Stimulated activated CD8-positive, alpha-beta memory T cell treated with anti-CD3 and anti-CD28 coated beads, Interleukin-15, amount 100 ng/mL, for 24 hours (primary cell): Measurements from ENCODE around the gene KDF1.

Experiments
- DNase-seq: peaks from one replicate; pipeline ENCODE4 v3.0.0-alpha.2; 2020; ENCODE audit warnings: low read depth

Gene KDF1

DNA sequence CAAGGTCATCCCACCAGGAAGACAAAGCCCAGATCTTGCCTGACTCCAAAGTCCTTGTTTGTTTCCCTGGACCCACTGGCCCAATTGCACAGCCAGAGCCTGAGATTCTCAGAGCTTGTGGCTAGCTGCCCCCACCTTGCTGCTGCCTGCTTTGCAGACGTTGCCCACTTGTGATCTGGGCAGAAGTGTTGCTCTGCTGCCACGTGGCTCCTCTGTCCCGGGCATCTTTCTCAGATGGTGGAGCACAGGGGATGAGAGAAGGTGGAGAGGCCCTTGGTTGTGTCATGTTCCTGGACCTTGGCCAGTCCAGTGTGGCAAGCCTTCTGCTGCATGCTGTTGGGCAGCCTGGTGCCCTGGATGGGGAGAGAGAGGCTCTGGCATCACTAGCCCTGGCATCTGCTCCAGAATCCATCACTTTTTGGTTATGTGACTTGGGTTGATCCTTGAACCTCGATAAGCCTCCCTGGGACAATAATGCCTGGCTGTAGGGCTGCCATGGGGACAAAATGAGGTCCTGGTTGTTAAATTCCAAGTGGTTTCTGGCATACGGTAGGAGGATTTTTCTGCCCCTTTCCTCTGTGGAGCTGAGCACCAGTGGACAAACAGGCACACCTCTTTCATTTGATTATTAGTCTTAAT lies 44.9 kb downstream of the KDF1 start:
- DNase-seq, result no peak

DNA sequence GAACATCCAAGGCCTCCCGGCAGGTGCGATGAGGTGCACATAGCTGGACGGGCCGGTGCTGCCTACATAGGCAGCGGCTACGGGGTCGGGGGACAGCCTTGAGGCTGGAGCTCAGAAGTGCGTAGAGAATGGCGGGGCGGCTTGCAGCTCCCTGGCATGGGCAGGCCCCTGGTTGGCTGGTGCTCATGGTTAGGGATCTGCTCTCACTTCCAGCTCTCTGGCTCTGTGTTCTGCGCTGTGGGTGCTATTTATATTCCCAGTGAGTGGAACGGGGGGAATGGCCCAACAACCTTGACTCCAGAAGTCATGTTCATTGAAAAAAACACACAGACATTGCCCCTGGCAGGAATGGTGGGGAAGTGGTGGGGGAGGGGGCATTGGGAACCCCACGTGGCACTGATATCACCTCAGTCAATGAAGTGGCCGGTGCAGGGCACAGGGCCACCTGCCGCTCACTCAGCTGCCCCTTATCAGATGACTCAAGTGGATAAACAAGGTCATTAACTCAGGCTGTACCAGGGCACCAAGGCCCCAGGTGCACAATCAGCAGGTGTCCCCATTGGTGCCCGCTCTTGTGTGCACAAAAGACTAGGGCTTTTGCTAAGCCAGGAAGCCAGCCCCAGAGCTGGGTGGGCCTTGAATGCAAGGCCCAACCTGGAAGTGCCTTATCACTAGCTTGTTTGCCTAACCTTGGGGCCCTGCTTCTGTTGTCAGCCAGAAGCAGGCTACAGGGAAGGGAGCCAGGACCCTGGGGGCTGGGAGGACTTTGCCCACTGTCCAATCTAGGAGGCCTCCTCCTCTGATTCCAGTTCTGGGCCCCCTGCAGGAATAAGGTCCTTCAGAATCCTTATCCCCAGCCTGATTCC lies 46.3 kb downstream of the KDF1 start, which contains the start of gene NR0B2:
Gene NR0B2 (minus strand): TSS at position 222 of the 866 bp plus-strand sequence. CDS start 35 bp downstream, at position 187.
- DNase-seq, result no peak

DNA sequence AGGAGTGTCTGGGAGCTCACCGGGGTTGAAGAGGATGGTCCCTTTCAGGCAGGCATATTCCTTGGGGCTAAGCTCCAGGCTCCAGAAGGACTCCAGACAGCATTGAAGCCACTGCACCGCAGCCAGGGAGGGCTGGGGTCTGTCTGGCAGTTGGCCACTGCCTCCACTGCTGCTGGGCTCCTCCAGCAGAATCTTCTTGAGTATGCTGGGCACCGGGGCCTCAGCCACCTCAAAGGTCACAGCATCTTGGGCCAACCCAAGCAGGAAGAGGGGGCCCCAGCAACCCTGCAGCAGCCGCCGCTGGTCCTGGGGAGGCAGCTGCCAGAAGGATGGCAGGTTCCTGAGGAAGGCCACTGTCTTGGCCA lies 46.9 kb downstream of the KDF1 start:
- DNase-seq, result no peak

DNA sequence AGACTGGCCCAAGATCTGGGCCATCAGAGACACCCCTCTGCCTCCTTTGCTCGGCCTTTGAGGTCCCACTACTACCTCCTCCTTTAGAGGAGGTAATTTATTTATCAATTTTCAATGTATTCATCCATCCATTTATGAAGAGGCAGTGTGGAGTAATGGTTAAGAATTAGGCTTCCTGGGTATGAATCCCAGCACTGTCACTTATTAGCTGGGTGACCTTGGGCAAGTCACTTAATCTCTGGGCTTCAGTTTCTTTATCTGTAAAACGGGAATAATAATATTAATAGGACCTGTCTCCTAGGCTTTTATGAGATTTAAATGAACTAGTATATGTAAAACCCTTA lies 48.1 kb downstream of the KDF1 start:
- DNase-seq, result no peak

DNA sequence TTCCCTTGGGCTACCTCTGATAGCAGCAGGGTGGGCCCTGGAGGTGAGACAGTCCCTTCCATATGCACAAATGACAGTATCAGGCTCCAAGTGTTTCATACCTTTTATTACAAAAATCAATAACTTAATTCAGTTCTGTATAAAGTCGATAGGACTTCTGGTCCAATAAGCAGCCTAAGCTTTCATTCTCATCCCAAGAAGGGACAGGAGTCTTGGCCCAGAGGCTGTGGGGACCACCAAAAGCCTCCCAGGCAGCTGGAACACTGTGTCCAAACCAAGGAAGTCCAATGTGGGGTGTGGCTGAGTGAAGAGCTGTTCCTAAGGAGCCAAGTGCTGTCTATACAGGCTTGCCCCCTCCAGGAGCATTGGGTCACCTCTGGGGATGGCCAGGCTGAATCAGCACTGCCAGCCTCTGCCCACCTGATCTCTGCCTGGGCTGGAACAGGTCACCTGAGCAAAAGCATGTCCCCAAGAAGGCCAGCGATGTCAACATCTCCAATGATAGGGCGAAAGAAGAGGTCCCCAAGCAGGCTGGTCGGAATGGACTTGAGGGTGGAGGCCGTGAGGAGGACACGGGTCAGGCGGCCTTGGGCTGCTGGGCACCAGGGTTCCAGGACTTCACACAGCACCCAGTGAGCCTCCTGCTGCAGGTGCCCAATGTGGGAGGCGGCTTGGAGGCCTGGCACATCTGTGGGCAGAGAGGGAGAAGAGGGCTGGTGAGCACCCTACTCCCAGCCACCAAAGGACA lies 48.7 kb downstream of the KDF1 start:
- no peak for DNase-seq

DNA sequence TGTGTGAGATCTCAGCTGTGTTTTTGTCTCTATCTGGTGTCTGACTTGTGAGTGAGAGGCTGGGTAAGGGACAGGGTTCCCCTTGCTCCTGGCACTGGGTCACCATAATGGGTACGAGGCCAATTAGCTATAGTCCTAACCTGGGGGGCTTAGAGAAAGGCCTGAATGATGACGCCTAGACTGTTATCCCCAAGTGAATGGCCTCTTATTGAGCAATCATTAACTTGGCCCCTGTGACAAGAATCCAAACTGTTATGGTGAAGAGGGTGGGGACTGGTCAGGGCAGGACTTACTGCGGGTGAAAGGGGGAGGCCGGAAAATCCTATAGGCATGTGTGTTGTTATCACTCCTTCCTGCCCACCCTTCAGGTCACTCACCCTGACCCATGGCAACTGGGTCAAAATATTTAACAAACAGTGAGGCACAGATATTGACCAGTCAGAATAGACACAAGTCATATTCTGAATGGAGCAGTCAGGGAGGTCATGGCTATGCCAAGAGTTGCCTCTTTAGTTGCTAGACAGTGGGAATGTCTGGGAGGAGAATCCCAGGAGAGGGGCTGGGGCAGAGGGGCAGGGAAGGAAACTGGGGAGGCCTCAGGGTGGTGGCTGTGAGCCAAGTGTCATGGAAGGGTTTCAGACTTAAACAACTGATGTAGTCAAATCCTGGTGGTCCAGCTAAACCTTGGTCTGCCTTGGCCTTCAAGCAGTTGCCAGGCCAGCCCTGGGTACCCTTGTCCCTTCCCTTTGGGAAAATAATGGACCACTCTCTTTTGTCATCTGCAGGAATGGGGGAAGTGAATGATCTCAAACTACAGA lies 49.7 kb downstream of the KDF1 start:
- no peak for DNase-seq

DNA sequence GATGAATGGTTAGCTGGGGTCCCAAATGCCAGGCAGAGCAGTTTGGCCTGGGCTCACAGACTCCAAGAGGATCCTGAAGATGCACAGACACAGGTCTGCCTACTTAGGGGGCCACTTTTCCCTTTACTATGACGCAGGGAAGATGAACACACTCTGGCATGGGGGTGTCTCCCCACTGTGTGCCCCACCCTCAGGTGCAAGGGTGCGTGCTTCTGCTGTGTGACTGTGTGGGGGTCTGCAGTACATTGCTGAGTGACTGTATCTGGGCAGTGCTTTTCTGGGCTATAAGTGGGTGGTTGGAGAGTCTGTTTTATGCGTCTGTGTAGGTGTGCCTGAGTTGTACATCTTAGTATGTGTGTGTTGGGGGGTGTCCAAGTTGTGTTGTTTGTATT lies 50.3 kb downstream of the KDF1 start:
- DNase-seq, result no peak

DNA sequence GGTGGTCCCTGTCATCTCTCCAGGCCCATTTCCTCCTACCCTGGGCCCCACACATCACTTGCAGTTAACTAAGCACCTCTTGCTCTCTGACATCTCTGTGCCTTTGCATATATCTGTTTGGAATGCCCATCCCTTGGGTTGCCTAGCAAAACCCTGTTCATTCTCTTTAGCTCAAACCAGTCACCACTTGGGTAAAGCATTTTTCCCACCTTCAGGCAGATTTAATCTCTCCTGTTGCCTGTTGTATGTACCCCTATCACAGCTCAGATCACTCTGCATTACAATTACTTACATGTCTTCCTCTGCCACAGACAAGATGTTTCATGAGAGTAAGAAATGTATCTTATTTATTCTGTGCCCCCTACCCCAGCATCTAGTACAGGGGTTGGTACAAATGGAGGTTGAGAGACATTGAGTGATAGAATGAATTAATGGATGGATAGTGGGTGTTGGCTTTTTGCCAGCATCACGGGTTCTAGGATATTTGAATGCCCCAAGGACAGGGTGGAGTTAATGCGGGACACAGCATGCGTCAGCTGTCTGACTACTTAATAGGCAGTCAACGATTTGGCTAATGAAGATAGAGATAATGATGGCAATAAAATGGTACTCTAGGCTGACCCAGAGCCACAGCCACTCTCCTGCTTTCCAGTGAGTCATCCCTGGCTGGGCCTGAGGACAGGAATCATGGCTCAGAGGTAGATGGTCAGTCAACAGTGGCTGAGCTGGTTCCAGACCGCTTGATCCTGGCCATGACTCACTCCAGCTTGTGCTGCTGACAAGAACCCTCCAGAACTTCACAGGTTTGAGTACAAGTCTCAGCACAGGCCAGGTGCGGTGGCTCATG lies 53.0 kb downstream of the KDF1 start:
- DNase-seq, result no peak

DNA sequence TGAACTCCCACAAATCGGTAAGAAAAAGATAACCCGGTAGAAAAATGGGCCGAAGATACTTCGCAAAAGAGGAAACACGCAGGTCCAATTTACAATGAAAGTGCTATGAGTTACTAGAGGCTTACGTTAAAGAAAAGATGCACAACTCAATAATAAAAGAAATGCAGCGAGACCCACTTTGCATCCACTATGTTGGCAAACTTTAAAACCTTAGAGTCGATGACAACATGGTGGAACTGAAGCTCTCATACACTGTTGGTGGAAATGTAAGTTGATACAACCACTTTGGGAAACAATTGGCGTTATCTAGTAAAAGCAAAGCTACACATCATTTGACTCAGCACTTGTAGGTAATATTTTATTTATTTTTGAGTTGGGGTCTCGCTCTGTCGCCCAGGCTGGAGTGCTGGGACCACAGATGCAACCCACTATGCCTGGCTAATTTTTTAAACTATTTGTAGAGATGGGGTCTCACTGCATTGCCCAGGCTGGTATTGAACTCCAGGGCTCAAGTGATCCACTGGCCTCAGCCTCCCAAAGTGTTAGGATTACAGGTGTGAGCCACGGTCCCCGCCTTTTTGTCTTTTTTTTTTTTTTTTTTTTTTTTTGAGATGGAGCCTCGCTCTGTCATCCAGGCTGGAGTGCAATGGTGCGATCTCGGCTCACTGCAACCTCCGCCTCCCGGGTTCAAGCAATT lies 59.3 kb downstream of the KDF1 start:
- no peak for DNase-seq

DNA sequence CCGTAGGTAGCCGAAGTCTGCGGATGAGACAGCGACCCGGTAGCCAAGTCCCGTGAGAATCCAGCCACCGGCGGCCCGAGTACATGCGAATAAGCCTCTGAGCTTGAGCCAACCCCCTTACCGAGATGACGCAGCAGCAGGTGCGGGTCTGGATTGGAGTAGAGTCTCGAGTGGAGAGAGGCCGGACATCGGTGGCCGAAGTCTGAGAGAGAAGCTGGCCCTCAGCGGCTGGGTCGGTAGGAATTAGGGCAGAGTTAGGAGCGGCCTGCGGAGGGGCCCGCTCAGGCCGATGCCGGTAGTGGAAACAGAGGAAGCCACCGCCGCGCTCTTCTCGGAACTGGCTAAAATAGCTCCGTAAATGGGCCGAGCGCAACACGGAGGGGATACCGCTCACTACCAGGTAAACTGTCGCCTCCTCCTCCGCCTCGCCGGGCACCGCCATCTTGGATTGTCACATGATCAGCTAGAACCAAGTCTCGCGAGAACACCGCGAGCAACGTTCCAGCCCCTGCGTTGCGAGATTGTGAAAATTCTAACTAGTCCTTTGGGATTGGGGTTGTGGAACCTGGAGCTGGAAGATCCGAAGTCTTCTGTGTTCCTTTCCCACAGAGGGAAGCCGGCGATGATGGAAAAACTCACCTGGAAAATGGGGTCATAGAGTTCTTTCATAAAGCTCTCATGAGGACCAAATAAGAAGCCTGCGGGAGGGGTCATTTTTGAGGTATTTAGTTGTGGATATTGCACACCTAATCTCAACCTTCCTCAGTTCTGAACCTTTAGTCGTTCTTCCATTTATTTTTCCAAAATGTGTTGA lies 60.1 kb downstream of the KDF1 start, which contains the start of gene GPATCH3:
Gene GPATCH3 (minus strand): TSS at position 467 of the 814 bp plus-strand sequence. CDS start 25 bp downstream, at position 442.
- DNase-seq, result peak; percentile 68
